AG08396 (cell line): ENCODE data around the gene LHX3.
"Not testable (repeated sequence)": the region's sequence is repeated elsewhere in the genome, so short reads cannot be mapped to it uniquely, and the experiment has no call there.

Source experiments
- DNase-seq: peaks from one replicate; pipeline ENCODE4 v3.0.0; 2012; ENCODE audit warnings: low spot score, mixed read lengths

LHX3 gene

GRCh38 chr9:136153381-136154065, 51.4 kb downstream of the LHX3 start:
- DNase-seq, result no peak

GRCh38 chr9:136152931-136153330, 52.0 kb downstream of the LHX3 start:
- no peak for DNase-seq

GRCh38 chr9:136152543-136152866, 52.4 kb downstream of the LHX3 start:
- DNase-seq, result no peak

- no peak for DNase-seq
Observed at GRCh38 chr9:136151848-136152542, 52.9 kb downstream of the LHX3 start.

GRCh38 chr9:136151214-136151804, 53.6 kb downstream of the LHX3 start:
- DNase-seq, result no peak

GRCh38 chr9:136150664-136151213, 54.2 kb downstream of the LHX3 start:
- DNase-seq, result not testable (repeated sequence)

- DNase-seq, result no peak
Observed at GRCh38 chr9:136149853-136150252, 55.1 kb downstream of the LHX3 start.

- DNase-seq, result no peak
Observed at GRCh38 chr9:136149337-136149736, 55.6 kb downstream of the LHX3 start.

- DNase-seq, result no peak
Observed at GRCh38 chr9:136148766-136149165, 56.2 kb downstream of the LHX3 start.

- no peak for DNase-seq
Observed at GRCh38 chr9:136147890-136148714, 56.8 kb downstream of the LHX3 start.

- no peak for DNase-seq
Observed at GRCh38 chr9:136147038-136147889, 57.7 kb downstream of the LHX3 start.
